HepG2 (cell line): ENCODE results near the gene PCDHB11. TPM values are rescaled to one million over a fixed set of nuclear protein-coding genes. Genes with fewer than 3 reads are reported as not detected.

Experiments used
- ATAC-seq: fragments of 200-7000 bp; cut with Tn5 transposase; 3 replicates; pipeline ENCODE4 v1.9.1; 2020; ENCODE audit warnings: mild to moderate bottlenecking, moderate library complexity
- Bru-seq: library from RNA; stranded (reverse); fragments of 400-500 nt; gene quantifications from one replicate; lab custom pipeline; 2021; lab: Mats Ljungman, UMichigan
- BruChase-seq, 2 experiments: library from RNA; stranded (reverse); fragments of 400-500 nt; gene quantifications; one replicate each; lab custom pipeline; 2021; lab: Mats Ljungman, UMichigan
- BruUV-seq: library from RNA; stranded (reverse); fragments of 400-500 nt; replicated peaks from 2 replicates; lab custom pipeline; 2021; lab: Mats Ljungman, UMichigan
- CTCF ChIA-PET: fragments of 300-600 bp; formaldehyde crosslinking; extraction: SDS; loops from one replicate; lab custom pipeline; 2021; ENCODE audit warnings: low total read pairs, inconsistent platforms, low intra/inter-chr PET ratio; lab: Yijun Ruan, JAX
- POLR2A ChIA-PET: fragments of 350-600 bp; sonication (Branson Sonifier 250); formaldehyde crosslinking; loops from one replicate; lab custom pipeline; 2020; ENCODE audit warnings: antibody characterized with exemption, inconsistent platforms; lab: Yijun Ruan, JAX
- DNase-seq: peaks from one replicate; pipeline ENCODE4 v3.0.0-alpha.2; 2015; ENCODE audit warnings: low spot score
- FAIRE-seq: peaks from 3 replicates; lab custom pipeline; 2011; peaks lifted over from hg19 to GRCh38; lab: Jason Lieb, UNC
- H2AFZ ChIP-seq: one replicate; pipeline ENCODE4 v1.6.1; 2011; ENCODE audit warnings: low read length, inconsistent platforms
- H3K27ac ChIP-seq: fragments of 300-600 bp; 3 replicates; pipeline ENCODE4 v1.8.0; 2011; ENCODE audit warnings: mixed run types, mild to moderate bottlenecking, mixed read lengths, low read length, inconsistent platforms; ENCODE audit not compliant: insufficient read depth; ENCODE audit errors: extremely low read length
- H3K27me3 ChIP-seq, 2 experiments: fragments of 200-600 bp in 1 of 2; 2 replicates in 1 of 2; 3 replicates in 1 of 2; pipeline versions ENCODE4 v1.6.0 to v1.8.0; 2011; ENCODE audit warnings: low read length in 2 of 2, mild to moderate bottlenecking in 2 of 2, moderate library complexity in 2 of 2, inconsistent platforms in 1 of 2; ENCODE audit not compliant: insufficient read depth in 2 of 2, control insufficient read depth in 1 of 2
- H3K36me3 ChIP-seq, 2 experiments: fragments of 200-600 bp in 1 of 2; replicated peaks in 1 of 2; 2 replicates in 1 of 2; 3 replicates in 1 of 2; pipeline versions ENCODE4 v1.5.1 to v1.8.0; 2011; ENCODE audit warnings: low read length in 2 of 2, inconsistent platforms in 1 of 2; ENCODE audit not compliant: insufficient read depth in 2 of 2, control insufficient read depth in 1 of 2
- H3K4me1 ChIP-seq: 2 replicates; pipeline ENCODE4 v1.5.1; 2012; ENCODE audit warnings: low read length, inconsistent platforms; ENCODE audit not compliant: insufficient read depth
- H3K4me2 ChIP-seq: 2 replicates; pipeline ENCODE4 v1.6.0; 2011; ENCODE audit warnings: low read depth, low read length, inconsistent platforms
- H3K4me3 ChIP-seq, 3 experiments: fragments of 200-600 bp in 1 of 3; sonication (generic), shearing (Covaris generic) in 1 of 3; replicated peaks in 1 of 3; 2 replicates each; pipeline ENCODE4 v1.5.1; 2011 to 2016; ENCODE audit warnings: low read length in 3 of 3, inconsistent platforms in 2 of 3, low read depth in 2 of 3, mild to moderate bottlenecking in 2 of 3, control low read depth in 1 of 3, mixed read lengths in 1 of 3; ENCODE audit not compliant: insufficient read depth in 1 of 3
- H3K79me2 ChIP-seq: one replicate; pipeline ENCODE4 v1.6.1; 2011; ENCODE audit warnings: low read length, inconsistent platforms; ENCODE audit not compliant: insufficient read depth
- H3K9ac ChIP-seq: 2 replicates; pipeline ENCODE4 v1.6.0; 2011; ENCODE audit warnings: mild to moderate bottlenecking, low read depth, low read length, inconsistent platforms; ENCODE audit not compliant: insufficient read depth
- H3K9me3 ChIP-seq: 2 replicates; pipeline ENCODE4 v1.5.1; 2012; ENCODE audit warnings: mild to moderate bottlenecking, low read length
- H4K20me1 ChIP-seq: 2 replicates; pipeline ENCODE4 v1.6.0; 2011; ENCODE audit warnings: inconsistent platforms, mild to moderate bottlenecking, low read length, moderate library complexity; ENCODE audit not compliant: insufficient read depth
- PRMT3 ChIP-seq: sonication (generic); formaldehyde crosslinking; IDR thresholded peaks from 2 replicates; pipeline ENCODE4 v1.8.1; 2022; ENCODE audit warnings: low read depth, mild to moderate bottlenecking, moderate library complexity, missing genetic modification reagents, borderline replicate concordance
- STAG1 ChIP-seq: sonication (generic); formaldehyde crosslinking; IDR thresholded peaks from 2 replicates; pipeline ENCODE4 v1.4.0; 2020; ENCODE audit warnings: missing genetic modification reagents
- ZNF10 ChIP-seq: sonication (generic); formaldehyde crosslinking; IDR thresholded peaks from 2 replicates; pipeline ENCODE4 v1.4.0; 2020; ENCODE audit warnings: mild to moderate bottlenecking, low read depth, missing genetic modification reagents, borderline replicate concordance
- ZNF451 ChIP-seq: sonication (generic); formaldehyde crosslinking; IDR thresholded peaks from 2 replicates; pipeline ENCODE4 v1.5.0; 2020; ENCODE audit warnings: mild to moderate bottlenecking, missing genetic modification reagents
- ZNF775 ChIP-seq: sonication (generic); formaldehyde crosslinking; IDR thresholded peaks from 2 replicates; pipeline ENCODE4 v1.4.0; 2020; ENCODE audit warnings: missing genetic modification reagents, mild to moderate bottlenecking, moderate library complexity, borderline replicate concordance
- WGBS: methylation state at CpG from one replicate; pipeline ENCODE4 v1.1.6; 2017; ENCODE audit warnings: low lambda C conversion rate; 5-methylcytosine and 5-hydroxymethylcytosine counted together
- in situ Hi-C: cut with HindIII; loops from 2 replicates; pipeline ENCODE4 v1.10.0; 2017; ENCODE audit warnings: low pct_unique_long_range_greater_than_20kb; ENCODE audit not compliant: extremely low pct_ligation_motif_present
- intact Hi-C: fragments of 100-400 bp; cut with micrococcal nuclease; formaldehyde crosslinking; loops from one replicate; pipeline ENCODE4 v1.10.0; 2022; ENCODE audit not compliant: unreplicated experiment
- long read RNA-seq, 2 experiments: library from RNA in 1 of 2; library from polyadenylated mRNA in 1 of 2; stranded (forward) in 1 of 2; unstranded in 1 of 2; transcript quantifications; one replicate each; pipeline ENCODE4 v2.0.0, GENCODE V29; 2019 to 2022
- polyA minus RNA-seq, 3 experiments: library from RNA; depleted of rRNA, polyadenylated mRNA; stranded (reverse); fragments of >200 nt; gene quantifications; 2 replicates each; pipeline ENCODE4 v1.2.3, GENCODE V29; 2011; ENCODE audit warnings: low replicate concordance in 1 of 3
- polyA plus RNA-seq, 8 experiments: library from polyadenylated mRNA; depleted of rRNA in 3 of 8; stranded (reverse) in 7 of 8; unstranded in 1 of 8; fragments of >200 nt; fragmentation: Illumina TruSeq in 4 of 8; extraction: Trizol in 4 of 8; gene quantifications; 2 replicates each; pipeline versions ENCODE4 v1.2.1 to v1.2.3, GENCODE V29; 2011 to 2016; ENCODE audit warnings: low read depth in 4 of 8, missing spikeins in 1 of 8, mixed read lengths in 1 of 8; ENCODE audit not compliant: insufficient read depth in 1 of 8
- total RNA-seq, 5 experiments: library from RNA; depleted of rRNA; stranded (reverse); fragments of >200 nt; fragmentation: Illumina TruSeq; extraction: Trizol; gene quantifications; 2 replicates each; pipeline ENCODE4 v1.2.3, GENCODE V29; 2016; ENCODE audit warnings: low read depth in 1 of 5
- TF ChIP-seq, protein P1 (sequence below): sonication (generic); formaldehyde crosslinking; IDR thresholded peaks from 2 replicates; pipeline ENCODE4 v1.5.0; 2020; ENCODE audit warnings: mild to moderate bottlenecking, missing genetic modification reagents, moderate library complexity
- TF ChIP-seq, protein P2 (sequence below): IDR thresholded peaks from 2 replicates; pipeline ENCODE4 v1.6.1; 2012; ENCODE audit warnings: low read depth, low read length, improper control_type of control experiment

PCDHB11 gene
- 0.07 TPM in 1 of 2 replicates, not detected in the other for total RNA-seq (2016; rRNA removed; fragmentation: Illumina TruSeq; extraction: Trizol)
- total RNA-seq (2016; cell fraction: cytosol; rRNA removed; fragmentation: Illumina TruSeq; extraction: Trizol; ENCODE audit: low read depth), result not detected in 2 replicates
- total RNA-seq (2016; cell fraction: insoluble cytoplasmic fraction; rRNA removed; fragmentation: Illumina TruSeq; extraction: Trizol), result 0.02 TPM in 1 of 2 replicates, not detected in the other
- not detected in 2 replicates for total RNA-seq (2016; cell fraction: membrane; rRNA removed; fragmentation: Illumina TruSeq; extraction: Trizol)
- not detected in 2 replicates for total RNA-seq (2016; cell fraction: nucleus; rRNA removed; fragmentation: Illumina TruSeq; extraction: Trizol)
- not detected in 2 replicates for polyA plus RNA-seq (2011; rRNA removed)
- polyA plus RNA-seq (2011; cell fraction: cytosol; rRNA removed), result 0.03 and 0.05 TPM in 2 replicates
- polyA plus RNA-seq (2011; cell fraction: nucleus; rRNA removed), result 0.03 and 0.06 TPM in 2 replicates
- 0.04 and 0.05 TPM in 2 replicates for polyA plus RNA-seq (2012)
- polyA plus RNA-seq (2016; cell fraction: cytosol; fragmentation: Illumina TruSeq; extraction: Trizol; ENCODE audit: low read depth), result not detected in 2 replicates
- polyA plus RNA-seq (2016; cell fraction: insoluble cytoplasmic fraction; fragmentation: Illumina TruSeq; extraction: Trizol; ENCODE audit: low read depth), result not detected in 2 replicates
- polyA plus RNA-seq (2016; cell fraction: membrane; fragmentation: Illumina TruSeq; extraction: Trizol; ENCODE audit: low read depth), result not detected in 2 replicates
- not detected in 2 replicates for polyA plus RNA-seq (2016; cell fraction: nucleus; fragmentation: Illumina TruSeq; extraction: Trizol; ENCODE audit: insufficient read depth, low read depth)
- 0.20 TPM in 1 of 2 replicates, not detected in the other for polyA minus RNA-seq (2011; rRNA and poly(A)+ RNA removed; ENCODE audit: low replicate concordance)
- not detected in 2 replicates for polyA minus RNA-seq (2011; cell fraction: cytosol; rRNA and poly(A)+ RNA removed)
- 0.37 and 0.39 TPM in 2 replicates for polyA minus RNA-seq (2011; cell fraction: nucleus; rRNA and poly(A)+ RNA removed)
- Bru-seq, nascent RNA, result percentile 13 among the genes with signal in this experiment
- percentile 27 among the genes with signal in this experiment for BruChase-seq, experiment 1, labeled RNA remaining after a 6-hour chase
- percentile 26 among the genes with signal in this experiment for BruChase-seq, experiment 2, labeled RNA remaining after a 2-hour chase
- long read RNA-seq, experiment 1, result 0 reads
- long read RNA-seq, experiment 2, full-length matches to known transcripts, result 1 of 1 reads
- long read RNA-seq, experiment 2, partial matches to known transcripts, result 0 of 1 reads
- long read RNA-seq, experiment 2, other reads (novel, unspliced or antisense), result 0 of 1 reads

DNA sequence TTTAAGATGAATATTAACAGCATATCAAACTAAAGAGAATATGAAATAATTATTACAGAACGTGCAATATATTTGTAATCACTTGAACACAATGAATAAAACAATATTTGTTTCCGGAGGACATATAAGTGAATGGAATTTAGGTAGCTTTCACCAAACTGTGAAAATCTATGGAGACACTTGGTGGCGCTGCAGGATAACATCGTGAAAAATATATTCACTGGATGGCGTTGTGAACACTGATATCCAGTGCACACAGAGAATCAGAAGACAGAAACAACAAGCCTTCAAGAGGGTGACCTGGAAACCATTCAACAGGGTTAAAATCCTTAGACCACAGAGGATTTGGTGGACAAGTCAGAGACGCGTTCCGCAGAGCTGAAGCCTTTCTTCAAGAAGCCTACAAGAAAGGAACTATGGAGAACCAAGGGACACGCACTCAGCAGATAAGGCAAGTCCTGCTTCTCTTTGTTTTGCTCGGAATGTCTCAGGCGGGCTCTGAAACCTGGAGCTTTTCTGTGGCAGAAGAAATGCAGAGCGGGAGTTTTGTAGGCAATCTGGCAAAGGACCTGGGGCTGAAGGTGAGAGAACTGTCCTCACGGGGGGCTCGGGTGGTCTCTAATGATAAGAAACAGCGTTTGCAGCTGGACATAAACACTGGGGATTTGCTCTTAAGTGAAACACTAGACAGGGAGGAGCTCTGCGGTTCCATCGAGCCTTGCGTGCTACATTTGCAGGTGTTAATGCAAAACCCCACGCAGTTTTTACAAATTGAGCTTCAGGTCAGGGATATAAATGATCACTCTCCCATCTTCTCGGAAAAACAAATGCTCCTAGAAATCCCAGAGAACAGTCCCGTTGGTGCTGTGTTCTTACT is at the start of gene PCDHB11:
Gene PCDHB11, plus strand, starts transcription at position 269 of the 877 bp plus-strand sequence. Its CDS starts 148 bp downstream, at position 417.
- no peak within 1 kb of the TSS for H3K27ac ChIP-seq
- peak; percentile 6 for DNase-seq
- POLR2A ChIA-PET, result no interaction called here

More for the DNA sequence above, at the start of gene PCDHB11:
- no peak within 1 kb of the TSS for H3K4me2 ChIP-seq
- no peaks in the 10 kb centered on the region for H3K36me3 ChIP-seq
- H3K4me1 ChIP-seq, result no peaks in the 10 kb centered on the region
- WGBS, result 40% methylated on average over 20 of the region's 21 CpGs
- CTCF ChIA-PET, result no interaction called here
- ATAC-seq, result peak; percentile 50; the same call in 1 of the 3 replicates
- no peaks in the 10 kb centered on the region for H3K27me3 ChIP-seq
- H3K4me3 ChIP-seq, result no peak within 1 kb of the TSS
- H3K79me2 ChIP-seq, result no peaks in the 10 kb centered on the region
- peak within 1 kb of the TSS; percentile 55 for H2AFZ ChIP-seq
- H3K9ac ChIP-seq, result no peak within 1 kb of the TSS
- H3K9me3 ChIP-seq, result peaks cover 21% of the 10 kb centered on the region
- intact Hi-C loops, result no loop called here
- BruUV-seq, result no TSS peak
- TF ChIP-seq ZNF775, result no peak
- TF ChIP-seq, protein P1, sequence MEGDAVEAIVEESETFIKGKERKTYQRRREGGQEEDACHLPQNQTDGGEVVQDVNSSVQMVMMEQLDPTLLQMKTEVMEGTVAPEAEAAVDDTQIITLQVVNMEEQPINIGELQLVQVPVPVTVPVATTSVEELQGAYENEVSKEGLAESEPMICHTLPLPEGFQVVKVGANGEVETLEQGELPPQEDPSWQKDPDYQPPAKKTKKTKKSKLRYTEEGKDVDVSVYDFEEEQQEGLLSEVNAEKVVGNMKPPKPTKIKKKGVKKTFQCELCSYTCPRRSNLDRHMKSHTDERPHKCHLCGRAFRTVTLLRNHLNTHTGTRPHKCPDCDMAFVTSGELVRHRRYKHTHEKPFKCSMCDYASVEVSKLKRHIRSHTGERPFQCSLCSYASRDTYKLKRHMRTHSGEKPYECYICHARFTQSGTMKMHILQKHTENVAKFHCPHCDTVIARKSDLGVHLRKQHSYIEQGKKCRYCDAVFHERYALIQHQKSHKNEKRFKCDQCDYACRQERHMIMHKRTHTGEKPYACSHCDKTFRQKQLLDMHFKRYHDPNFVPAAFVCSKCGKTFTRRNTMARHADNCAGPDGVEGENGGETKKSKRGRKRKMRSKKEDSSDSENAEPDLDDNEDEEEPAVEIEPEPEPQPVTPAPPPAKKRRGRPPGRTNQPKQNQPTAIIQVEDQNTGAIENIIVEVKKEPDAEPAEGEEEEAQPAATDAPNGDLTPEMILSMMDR (CRISPR knock-in tag), result peak; percentile 60
- TF ChIP-seq, protein P2, sequence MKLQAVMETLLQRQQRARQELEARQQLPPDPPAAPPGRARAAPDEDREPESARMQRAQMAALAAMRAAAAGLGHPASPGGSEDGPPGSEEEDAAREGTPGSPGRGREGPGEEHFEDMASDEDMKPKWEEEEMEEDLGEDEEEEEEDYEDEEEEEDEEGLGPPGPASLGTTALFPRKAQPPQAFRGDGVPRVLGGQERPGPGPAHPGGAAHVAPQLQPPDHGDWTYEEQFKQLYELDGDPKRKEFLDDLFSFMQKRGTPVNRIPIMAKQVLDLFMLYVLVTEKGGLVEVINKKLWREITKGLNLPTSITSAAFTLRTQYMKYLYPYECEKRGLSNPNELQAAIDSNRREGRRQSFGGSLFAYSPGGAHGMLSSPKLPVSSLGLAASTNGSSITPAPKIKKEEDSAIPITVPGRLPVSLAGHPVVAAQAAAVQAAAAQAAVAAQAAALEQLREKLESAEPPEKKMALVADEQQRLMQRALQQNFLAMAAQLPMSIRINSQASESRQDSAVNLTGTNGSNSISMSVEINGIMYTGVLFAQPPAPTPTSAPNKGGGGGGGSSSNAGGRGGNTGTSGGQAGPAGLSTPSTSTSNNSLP, result no peak
- TF ChIP-seq ZNF451 (CRISPR knock-in tag), result no peak
- TF ChIP-seq PRMT3 (CRISPR knock-in tag), result no peak
- no peak for TF ChIP-seq ZNF10 (CRISPR knock-in tag)
- TF ChIP-seq STAG1 (CRISPR knock-in tag), result peak; percentile 42; the same call in 1 of the 2 replicates
- no peaks in the 10 kb centered on the region for H4K20me1 ChIP-seq
- in situ Hi-C loops, result no loop called here
- no peak for FAIRE-seq
